ENCODE data around the gene MACROD2. TPM values are rescaled to one million over a fixed set of nuclear protein-coding genes. Genes with fewer than 3 reads are reported as not detected.
"Not testable (repeated sequence)": the region's sequence is repeated elsewhere in the genome, so short reads cannot be mapped to it uniquely, and the experiment has no call there.

MACROD2 gene
- total and polyA plus RNA-seq, 8 donors, result 0.78 to 31.3 (median 10.9) TPM; not detected in 1

DNA sequence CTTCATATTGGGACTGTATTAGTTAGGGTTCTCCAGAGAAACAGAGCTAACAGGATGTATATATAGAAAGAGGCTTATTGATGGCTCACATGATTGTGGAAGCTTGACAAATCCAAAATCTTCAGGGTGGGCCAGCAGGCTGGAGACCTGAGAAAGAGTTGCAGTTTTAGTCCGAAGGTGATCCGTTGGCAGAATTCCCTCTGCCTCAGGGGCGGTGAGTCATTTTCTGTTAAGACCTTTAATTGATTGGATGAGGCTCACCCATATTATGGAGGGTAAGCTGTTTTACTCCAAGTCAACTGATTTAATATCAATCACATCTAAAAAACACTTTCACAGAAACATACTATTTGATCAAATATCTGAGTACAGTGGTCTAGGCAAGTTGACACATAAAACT, 228.5 kb downstream of the MACROD2 start:
- H3K27ac ChIP-seq, result no peak overlapping the region
- no peaks in the 10 kb centered on the region for H3K9me3 ChIP-seq
- no peaks in the 10 kb centered on the region for H3K36me3 ChIP-seq
- no peak overlapping the region for H3K4me3 ChIP-seq
- WGBS, 5 donors, result 72 to 91% (median 76%) methylated on average over 3 of the region's 3 CpGs
- TF ChIP-seq, protein P1, sequence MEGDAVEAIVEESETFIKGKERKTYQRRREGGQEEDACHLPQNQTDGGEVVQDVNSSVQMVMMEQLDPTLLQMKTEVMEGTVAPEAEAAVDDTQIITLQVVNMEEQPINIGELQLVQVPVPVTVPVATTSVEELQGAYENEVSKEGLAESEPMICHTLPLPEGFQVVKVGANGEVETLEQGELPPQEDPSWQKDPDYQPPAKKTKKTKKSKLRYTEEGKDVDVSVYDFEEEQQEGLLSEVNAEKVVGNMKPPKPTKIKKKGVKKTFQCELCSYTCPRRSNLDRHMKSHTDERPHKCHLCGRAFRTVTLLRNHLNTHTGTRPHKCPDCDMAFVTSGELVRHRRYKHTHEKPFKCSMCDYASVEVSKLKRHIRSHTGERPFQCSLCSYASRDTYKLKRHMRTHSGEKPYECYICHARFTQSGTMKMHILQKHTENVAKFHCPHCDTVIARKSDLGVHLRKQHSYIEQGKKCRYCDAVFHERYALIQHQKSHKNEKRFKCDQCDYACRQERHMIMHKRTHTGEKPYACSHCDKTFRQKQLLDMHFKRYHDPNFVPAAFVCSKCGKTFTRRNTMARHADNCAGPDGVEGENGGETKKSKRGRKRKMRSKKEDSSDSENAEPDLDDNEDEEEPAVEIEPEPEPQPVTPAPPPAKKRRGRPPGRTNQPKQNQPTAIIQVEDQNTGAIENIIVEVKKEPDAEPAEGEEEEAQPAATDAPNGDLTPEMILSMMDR (IDR thresholded peaks at IDR 0.05), result no peak
- no peak for TF ChIP-seq EP300 (IDR thresholded peaks at IDR 0.05)
- TF ChIP-seq POLR2A (IDR thresholded peaks at IDR 0.05), result no peak
- TF ChIP-seq POLR2AphosphoS5 (IDR thresholded peaks at IDR 0.05), result no peak
- intact Hi-C loops (cut with DNase I; ENCODE audit: low total_unique reads), result no loop called here
- no peak for DNase-seq
- H3K4me1 ChIP-seq, result peaks cover 0 to 8% (median 0%) of the 10 kb centered on the region in 4 donors
- H3K27me3 ChIP-seq, result no peaks in the 10 kb centered on the region

DNA sequence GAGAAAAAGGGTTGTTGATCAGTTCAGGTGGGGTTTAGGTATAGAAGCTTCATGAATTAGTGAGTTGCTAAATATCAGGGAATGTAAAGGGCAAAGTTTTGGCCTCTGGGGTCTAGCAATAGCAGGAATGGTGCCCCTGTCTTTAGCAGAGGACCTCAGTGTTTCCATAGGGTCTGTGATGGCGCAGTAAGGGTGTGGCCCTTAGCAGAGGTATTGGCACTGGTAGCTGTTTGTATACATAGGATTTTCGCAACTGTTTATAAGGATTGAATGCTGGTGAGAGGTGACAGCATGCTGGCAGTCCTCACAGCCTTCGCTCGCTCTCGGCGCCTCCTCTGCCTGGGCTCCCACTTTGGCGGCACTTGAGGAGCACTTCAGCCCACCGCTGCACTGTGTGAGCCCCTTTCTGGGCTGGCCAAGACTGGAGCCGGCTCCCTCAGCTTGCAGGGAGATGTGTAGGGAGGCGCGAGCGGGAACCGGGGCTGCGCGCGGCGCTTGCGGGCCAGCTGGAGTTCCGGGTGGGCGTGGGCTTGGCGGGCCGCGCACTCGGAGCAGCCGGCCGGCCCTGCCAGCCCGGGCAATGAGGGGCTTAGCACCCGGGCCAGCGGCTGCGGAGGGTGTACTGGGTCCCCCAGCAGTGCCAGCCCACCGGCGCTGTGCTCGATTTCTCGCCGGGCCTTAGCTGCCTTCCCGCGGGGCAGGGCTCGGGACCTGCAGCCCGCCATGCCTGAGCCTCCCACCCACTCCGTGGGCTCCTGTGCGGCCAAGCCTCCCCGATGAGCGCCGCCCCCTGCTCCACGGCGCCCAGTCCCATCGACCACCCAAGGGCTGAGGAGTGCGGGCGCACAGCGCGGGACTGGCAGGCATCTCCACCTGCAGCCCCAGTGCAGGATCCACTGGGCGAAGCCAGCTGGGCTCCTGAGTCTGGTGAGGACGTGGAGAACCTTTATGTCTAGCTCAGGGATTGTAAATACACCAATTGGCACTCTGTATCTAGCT, 231.0 kb downstream of the MACROD2 start:
- peak overlapping the region in 1 of 5 donors; percentile 49 for H3K27ac ChIP-seq
- H3K9me3 ChIP-seq, result not testable (repeated sequence)
- DNase-seq, result peak in 1 of 2 donors; percentile 31

DNA sequence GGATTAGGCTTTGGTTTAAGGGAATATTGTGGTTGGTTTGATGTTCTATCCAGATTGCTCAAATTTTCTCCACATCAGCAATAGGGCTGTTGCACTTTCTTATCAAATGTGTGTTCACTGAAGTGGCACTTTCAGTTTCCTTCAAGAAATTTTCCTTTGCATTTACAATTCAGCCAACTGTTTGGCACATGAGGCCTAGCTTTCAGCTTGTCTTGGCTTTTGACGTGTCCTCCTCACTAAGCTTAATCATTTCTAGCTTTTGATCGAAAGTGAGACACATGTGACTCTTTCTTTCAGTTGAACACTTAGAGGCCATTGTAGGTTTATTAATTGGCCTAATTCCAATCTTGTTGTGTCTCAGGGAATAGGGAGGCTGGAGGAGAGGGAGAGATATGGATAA, 237.3 kb downstream of the MACROD2 start:
- Histone ChIP-seq H3K9me3 (no peaks in the 10 kb centered on the region), H3K4me3 (no peak overlapping the region), H3K27ac (peak overlapping the region in 1 of 5 donors; percentile 16), H3K36me3 (no peaks in the 10 kb centered on the region), H3K4me1 (peaks cover 0 to 7% (median 0%) of the 10 kb centered on the region in 4 donors), H3K27me3 (no peaks in the 10 kb centered on the region)
- WGBS, 5 donors, result 32 to 64% (median 47%) methylated on average over 2 of the region's 2 CpGs
- peak in 1 of 2 donors; percentile 39 for DNase-seq
- TF ChIP-seq, protein P1 (IDR thresholded peaks at IDR 0.05), result no peak
- TF ChIP-seq POLR2A (IDR thresholded peaks at IDR 0.05) (no peak), EP300 (IDR thresholded peaks at IDR 0.05) (no peak), POLR2AphosphoS5 (IDR thresholded peaks at IDR 0.05) (no peak)
- intact Hi-C loops (cut with DNase I; ENCODE audit: low total_unique reads), result no loop called here

More for the DNA sequence above, 231.0 kb downstream of the MACROD2 start:
- H3K4me3 ChIP-seq, result peak overlapping the region; percentile 41 to 49 (median 46)
- H3K27me3 ChIP-seq; H3K36me3 ChIP-seq; H3K4me1 ChIP-seq; intact Hi-C loops (cut with DNase I; ENCODE audit: low total_unique reads): not testable (repeated sequence)
- WGBS, 5 donors, result 20 to 52% (median 41%) methylated on average over 8 to 45 of the region's 53 CpGs

DNA sequence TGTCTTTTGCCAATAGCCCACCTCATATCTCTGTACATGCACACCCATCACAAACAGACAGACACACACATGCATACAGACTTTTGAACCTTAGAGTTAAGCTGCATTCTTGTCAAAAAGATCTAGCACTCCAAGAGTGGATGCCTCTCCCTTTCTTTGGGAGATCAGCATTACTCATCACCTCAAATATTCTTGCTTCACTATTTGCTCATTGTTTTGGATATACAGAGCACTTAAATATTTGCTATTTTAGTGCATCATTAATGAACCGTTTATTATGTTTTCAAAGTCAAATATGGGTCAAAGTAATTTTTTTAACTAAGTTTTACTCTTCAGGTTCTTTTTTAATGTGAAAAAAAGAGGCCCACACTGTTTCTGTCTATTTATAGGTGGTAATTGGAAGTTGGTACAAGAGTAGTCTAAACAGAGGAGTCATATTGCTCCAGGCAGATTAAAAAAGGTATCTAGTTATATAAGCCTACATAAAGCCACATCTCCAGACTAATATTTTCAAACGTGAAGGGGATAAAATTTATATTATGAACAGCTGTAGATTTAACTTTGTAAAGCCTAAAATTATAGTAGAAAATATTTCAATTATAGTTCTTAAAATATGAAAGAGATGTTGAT, 239.5 kb downstream of the MACROD2 start:
- WGBS, 5 donors, result 43 to 60% (median 47%) methylated on average over 2 of the region's 2 CpGs
- peaks cover 0 to 7% (median 0%) of the 10 kb centered on the region in 4 donors for H3K4me1 ChIP-seq
- H3K27ac ChIP-seq, result no peak overlapping the region
- H3K9me3 ChIP-seq, result no peaks in the 10 kb centered on the region
- TF ChIP-seq POLR2AphosphoS5 (IDR thresholded peaks at IDR 0.05) (no peak), EP300 (IDR thresholded peaks at IDR 0.05) (no peak), POLR2A (IDR thresholded peaks at IDR 0.05) (no peak)
- TF ChIP-seq, protein P1 (IDR thresholded peaks at IDR 0.05), result no peak
- no peak overlapping the region for H3K4me3 ChIP-seq
- intact Hi-C loops (cut with DNase I; ENCODE audit: low total_unique reads), result no loop called here
- H3K36me3 ChIP-seq, result no peaks in the 10 kb centered on the region
- H3K27me3 ChIP-seq, result no peaks in the 10 kb centered on the region
- DNase-seq, result no peak
